HG02885 (cell line): ENCODE data around the gene PDRG1.

ENCODE experiments used
- ATAC-seq: cut with Tn5 transposase; IDR thresholded peaks from one replicate; pipeline ENCODE4 v1.9.1; 2021; ENCODE audit warnings: mild to moderate bottlenecking; ENCODE audit not compliant: unreplicated experiment, poor library complexity

Gene PDRG1

DNA sequence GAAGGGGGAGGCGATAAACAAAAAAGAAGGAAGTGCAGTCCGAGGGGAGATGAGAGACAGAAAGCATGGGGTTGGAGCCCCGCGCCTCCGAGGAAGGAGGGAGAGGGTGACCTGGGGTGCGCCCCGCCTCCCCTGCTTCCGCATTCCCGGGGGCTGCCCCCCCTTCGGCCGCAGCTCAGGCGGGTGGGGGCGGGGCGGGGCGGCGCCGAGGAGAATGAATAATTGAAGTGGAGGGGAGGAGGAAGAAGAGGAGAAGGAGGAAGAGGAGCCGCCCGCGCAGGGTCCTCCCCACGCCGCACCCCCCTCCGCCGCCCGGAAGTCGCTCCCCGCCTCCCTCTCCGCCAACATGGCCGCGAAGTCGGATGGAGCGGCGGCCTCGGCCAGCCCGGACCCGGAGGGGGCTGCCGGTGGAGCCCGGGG, 16.0 kb upstream of the PDRG1 start, which contains the start of gene XKR7:
Gene XKR7, plus strand, starts transcription at position 322 of the 420 bp plus-strand sequence. Its CDS starts 25 bp downstream, at position 347.
- ATAC-seq, result no peak

DNA sequence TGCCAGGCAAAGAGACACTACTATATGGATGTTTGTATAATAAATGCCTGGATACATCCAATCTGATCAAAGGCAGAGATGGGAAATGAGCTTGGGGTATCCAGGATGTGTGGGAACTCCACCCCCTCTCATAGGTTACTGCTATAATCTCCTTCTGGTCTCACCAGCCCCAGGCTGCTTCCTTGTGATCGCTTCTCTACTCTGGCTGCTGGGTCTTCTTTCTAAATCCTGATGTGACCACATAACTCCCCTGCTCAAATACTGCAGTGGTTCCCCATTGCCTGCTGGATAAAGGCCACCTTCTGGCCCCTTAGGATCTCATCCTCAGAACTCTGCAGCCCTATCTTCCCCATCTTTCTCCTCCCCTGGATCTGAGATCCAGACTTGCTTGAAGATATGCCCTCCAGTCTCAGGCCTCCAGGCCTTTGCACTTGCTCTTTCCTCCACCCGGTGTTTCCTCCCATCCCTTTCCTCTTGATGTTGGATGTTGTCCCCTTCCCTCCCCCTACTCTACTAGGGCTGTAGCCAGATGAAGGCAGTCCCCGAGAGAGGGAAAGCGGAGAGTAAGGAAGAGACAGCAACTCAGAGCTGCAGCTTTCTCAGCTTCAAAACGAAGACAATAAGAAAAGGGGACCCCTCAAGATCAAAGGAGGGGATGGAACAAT, 15.3 kb upstream of the PDRG1 start:
- ATAC-seq, result no peak

DNA sequence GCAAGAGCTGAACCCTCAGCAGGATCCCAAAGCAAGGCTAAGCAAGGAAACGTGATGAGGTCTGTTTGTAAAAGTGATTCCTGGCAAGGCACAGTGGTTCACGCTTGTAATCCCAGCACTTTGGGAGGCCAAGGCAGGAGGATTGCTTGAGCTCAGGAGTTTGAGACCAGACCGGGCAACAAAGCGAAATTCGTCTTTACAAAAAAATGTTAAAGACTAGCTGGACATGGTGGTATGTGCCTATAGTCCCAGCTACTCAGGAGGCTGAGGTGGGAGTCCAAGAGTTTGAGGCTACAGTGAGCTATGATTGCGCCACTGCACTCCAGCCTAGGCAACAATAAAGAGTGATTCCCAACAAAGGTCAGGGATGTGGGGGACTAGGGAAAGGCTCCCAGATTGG, 12.0 kb upstream of the PDRG1 start:
- no peak for ATAC-seq

DNA sequence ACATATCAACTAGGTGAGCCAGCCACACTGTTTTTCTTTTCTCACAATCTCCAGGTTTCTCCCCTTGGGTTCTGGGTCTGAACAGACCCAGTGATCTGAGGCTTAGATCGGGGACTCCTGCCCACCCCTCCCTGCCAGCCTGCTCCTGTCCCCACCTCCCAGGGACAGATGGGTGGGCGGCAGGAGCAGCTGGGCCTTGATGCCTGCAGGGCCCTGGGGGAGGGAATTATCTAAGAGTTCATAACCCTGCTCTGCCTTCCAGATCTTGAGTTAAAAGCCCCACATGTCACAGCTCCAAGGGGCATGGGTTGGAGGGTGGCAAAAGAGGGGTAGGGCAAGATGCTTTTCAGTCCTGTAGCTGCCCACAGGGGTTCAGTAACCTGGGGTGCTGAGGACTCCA, 10.9 kb upstream of the PDRG1 start:
- no peak for ATAC-seq

DNA sequence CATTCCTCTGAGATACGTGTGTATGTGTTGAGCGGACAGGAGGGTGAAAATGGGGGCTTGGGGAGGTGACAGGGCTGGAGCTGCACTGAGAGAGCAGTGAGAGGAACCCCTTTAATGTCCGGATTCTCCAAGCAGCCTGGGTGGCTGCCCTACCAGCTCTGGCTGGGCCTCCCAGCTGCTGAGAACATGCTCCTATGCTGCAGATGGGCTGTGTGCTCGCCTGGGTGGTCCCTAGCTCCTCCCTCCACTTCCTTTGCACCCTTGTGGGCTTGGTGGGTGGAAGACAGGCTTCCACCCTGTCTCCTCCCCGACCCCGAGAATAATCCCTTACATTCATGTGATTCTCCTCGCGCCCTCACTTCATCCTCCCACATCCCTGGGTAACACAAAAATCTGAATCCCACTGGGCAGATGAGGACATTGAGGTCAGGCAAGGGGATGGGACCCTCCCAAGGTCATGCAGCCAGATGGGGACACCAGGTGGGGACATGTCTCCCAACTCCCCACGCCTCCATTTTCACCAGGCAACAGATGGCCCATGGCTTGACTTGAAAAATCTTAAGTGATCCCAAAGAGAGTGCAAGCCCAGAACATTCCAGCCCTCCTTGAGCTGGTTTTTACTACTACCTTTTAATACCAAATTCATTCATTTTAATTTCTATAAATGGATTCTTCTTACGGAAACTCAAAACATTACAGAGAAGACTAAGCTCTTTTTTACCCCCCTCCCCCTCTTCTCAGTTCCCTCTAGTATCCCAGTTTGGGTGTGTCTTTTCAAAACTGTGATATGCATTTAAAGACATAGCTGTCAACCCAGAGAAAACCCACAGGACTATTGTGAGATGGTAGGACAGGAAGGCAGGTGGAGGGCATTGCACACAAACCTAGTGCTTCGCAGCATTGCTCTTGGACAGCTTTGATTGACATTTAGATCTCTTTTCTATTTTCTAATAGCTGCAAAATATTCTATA, 5.0 kb upstream of the PDRG1 start:
- no peak for ATAC-seq

DNA sequence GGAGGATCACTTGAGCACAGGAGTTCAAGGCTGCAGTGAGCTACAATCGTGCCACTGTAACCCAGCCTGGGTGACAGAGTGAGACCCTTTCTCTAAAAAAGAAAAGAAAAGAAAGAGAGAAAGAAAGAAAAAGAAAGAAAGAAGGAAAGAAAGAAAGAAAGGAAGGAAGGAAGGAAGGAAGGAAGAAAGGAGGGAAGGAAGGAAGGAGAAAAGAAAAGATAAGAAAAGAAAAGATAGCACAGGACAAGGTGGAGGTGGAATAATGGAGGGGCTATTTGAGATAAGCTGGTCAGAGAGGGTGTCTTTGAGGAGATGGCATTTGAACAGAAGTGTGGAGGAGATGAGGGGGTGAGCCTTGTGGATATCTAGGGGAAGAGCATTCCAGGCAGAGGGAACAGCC, 2.7 kb upstream of the PDRG1 start:
- no peak for ATAC-seq

DNA sequence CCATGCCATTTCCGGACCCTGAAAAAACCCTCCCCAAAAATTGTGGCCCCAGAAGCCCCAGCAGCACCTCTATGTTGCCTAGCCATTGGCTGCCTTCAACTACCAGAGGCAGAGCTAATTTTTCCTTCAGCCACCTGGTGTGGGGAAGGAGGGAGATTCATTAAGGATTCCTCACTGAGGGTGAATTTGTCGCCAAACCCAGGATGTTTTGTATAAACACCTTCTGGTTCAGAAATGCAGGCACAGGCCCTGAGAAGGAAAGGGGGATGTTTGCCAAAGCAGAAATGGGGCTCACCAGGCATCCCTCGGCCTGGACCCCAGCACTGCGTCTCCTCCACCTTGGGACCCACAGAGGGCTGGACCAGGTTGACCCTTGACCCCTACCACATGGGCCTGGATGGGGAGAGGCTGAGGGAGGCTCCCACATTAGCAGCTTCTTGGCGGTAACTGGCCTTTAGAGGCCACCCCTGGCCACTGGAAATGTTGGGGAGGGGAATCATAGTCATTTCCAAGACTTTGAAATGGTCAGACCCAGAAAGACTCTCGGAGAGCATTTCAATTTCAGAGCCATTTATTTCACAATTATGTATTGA, 1.8 kb upstream of the PDRG1 start:
- no peak for ATAC-seq

DNA sequence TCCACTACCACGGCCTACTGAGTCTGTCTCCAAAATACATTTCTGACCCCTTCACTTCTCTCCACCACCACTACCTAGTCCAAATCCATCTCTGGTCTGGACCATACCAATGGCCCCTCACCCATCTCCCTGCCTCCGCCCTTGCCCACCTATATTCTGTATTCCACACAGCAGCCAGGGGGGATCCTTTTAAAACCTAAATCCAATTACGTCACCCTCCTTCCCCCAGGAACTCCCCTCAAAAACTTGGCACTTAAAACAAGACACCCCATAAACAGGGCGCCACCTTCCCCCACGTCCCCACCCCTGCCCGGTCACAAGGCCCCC, 680 bp downstream of the PDRG1 start:
- no peak for ATAC-seq

DNA sequence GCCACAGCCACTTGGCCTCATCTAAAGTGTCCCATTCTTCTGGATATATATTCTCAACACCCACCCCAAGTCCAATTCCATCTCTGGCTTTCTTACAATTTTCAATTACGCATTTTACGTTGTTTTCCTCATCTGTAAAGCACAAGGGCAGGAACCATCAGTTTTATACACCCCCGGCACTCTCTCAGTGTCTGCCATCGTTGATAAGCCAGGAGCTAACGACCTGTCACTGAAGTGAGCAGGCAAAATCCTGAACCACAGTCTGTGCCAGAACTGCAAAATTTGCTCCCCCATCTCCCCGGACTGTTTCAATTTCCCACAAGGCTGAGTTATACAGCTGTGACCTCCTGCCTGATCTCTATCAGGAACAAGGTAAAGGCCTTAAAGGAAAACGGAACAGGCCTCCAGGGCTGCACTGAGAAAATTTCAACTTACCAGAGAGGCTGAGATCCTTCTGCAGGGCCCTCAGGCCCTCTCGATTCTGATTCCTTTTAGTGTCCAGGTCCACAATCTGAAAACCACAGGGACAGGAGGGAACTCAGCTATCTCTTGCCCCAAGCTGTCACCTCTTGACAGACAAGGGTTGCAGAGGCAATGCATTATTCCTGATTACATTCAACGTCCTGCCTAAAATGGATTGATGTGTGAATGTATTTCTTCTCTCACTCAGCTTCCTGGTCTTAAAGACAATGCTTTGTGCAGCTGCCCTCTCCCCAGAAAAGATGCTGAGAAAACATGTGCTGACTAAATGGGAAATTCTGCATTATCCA, 1.8 kb downstream of the PDRG1 start:
- no peak for ATAC-seq

DNA sequence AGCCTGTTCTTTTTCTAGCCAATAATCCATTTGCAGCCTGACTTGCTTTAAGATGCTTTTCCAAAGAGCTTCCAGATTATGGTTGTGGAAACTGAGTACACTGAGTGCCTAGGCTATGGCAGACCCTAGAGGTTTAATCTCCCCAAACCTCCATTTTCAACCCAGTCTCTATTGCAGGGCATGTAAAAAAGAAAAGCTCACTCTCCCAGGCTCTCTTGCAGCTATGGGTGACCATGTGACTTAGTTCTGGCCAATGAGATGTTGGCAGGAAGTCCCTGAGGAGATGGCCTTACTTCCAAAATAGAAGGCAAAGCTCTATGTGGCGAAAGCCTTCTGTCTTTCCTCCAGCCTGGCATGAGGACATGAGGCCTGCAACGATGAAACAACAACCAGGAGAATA, 3.8 kb downstream of the PDRG1 start:
- no peak for ATAC-seq

DNA sequence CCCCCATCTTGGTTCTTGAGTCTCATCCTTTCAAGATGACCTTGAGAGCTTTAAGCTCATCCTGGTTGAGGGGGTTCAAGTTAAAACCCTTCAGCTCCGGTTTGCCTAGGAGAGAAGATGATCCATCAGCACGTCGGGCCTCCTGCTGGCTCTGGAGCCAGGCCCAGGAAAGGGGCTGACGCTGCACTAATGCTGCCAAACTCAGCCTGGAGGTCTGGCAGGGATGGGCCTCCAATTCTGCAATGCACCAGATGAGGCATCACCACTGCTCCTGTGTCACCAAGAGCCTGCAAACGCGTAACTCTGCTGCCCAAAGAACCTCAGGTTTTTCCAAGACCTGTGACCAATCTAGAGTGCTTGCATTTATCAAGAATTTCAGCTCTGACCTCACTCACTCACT, 6.1 kb downstream of the PDRG1 start:
- ATAC-seq, result no peak

DNA sequence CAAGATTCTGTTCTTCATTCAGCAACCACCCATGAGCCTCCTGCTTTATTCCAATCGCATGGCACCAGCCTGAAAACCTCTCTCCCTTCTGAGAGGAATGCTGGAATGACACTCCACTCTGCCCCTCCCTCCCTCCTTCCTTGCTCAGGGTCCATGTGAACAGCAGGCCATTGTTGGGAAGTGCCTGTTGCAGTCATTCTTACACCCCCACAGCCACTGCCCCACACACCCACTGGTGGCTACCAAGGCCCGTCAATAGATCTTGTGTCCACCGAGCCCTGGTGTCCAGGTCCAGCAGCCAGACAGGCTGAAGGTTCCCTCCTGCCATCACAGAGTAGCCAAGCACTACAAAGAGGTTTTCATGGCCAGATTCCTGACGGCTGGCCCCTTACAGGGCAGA, 6.5 kb downstream of the PDRG1 start:
- no peak for ATAC-seq

DNA sequence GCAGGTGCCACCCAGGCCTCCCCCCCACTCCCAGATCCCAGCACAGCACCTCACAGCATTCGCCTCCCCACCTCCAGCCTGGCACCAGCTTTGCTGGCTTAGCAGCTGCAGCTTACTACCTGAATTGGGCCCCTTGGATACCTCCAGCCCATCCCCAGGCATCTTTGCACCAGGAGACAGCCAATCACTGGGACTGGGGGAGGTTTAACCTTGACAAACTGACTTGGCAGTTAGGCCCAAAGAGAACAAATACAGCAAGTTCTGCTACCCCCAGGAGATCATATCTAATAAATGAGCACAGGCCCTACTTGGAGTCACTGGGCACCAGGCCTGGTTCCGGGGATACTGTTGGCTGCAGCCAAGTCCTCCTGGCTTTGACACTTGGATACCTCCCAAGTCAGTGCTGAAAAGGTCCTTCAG, 8.8 kb downstream of the PDRG1 start:
- no peak for ATAC-seq

DNA sequence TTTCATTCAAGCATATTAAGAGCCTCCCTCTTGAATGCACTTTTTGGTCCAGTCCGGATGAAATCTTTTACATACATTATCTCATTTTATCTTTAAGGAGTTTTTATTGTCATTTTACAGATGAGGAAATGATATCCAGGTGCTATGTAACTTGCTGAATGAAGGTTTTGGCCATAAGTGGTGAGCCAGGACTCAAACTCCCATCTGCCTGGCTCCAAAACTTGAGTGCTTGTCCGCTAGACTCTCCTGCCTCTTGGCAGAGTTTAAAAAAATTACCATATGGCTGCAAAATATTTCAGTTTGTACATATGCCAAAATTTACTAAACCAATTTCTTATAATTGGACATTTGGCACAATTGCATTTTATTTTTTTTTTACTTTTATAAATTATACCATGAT, 12.2 kb downstream of the PDRG1 start:
- no peak for ATAC-seq

DNA sequence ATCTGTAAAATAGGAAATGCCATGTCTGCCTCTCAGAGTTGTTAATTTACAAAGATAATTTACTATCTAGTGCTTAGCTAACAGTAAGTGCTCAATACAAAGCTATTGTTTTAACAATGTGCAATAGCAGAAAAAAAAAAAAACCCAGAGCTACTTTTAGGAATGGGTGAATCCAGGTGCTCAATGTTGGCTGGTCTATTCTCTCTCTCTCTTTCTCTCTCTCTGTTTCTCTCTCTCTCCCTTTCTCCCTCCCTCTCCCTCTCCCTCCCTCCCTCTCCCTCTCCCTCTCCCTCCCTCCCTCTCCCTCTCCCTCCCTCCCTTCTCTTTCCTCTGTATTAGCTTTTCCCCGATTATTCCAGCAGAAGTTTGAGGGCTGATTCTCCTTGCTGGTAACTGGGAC, 14.0 kb downstream of the PDRG1 start:
- ATAC-seq, result no peak

DNA sequence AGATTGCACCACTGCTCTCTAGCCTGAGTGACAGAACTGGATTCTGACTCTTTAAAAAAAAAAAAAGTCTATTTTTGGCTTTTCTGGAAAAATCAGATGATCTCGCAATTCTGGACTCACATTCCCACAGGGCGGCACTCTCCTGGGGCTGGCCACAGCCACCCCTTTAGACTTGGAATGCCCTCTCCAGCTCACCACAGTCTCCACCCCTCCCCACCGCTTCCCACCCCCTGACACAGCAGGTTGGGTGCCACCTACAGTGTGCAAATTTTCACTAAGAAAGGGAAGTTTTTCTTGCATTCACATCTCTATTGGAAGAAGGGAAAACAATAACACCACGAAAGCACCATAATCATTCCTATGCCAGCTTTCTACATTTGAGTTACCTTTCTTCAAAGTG, 15.4 kb downstream of the PDRG1 start:
- ATAC-seq, result no peak

DNA sequence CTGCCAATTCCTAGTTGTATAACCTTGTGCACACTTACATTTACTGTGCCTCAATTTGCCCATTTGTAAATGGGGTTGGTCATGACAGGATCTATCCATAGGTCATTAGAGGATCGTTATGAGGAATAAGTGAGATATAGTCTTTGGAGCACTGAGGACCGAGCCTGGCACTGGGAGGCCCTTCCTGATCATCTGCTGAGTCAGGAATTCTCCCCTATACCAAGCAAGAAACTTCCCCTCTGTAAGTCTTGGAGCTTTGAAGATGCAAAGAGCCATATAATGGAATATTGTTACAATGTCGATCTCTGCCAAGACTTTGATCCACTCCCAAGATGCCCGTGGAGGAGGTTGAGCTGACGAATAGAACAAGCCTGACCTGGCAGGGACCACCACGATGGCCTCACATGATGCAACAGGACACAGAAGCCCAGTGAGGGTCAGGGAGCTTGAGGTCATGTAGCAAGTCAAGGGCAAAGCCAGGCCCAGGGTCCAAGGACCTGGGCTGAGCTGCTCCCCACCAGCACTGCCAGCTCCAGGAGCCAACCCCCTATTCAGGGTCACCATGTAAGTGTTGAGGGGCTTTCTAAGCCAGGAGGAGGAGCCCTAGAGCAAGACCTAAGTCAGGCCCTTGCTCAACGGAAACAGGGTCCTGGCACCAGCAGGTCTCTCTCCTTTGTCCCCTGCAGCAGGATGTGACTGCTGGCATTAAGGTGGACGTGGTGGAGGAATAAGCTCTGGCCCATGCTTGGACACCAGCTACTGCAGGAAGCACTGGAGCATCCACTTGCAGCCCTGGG, 16.7 kb downstream of the PDRG1 start:
- ATAC-seq, result no peak

DNA sequence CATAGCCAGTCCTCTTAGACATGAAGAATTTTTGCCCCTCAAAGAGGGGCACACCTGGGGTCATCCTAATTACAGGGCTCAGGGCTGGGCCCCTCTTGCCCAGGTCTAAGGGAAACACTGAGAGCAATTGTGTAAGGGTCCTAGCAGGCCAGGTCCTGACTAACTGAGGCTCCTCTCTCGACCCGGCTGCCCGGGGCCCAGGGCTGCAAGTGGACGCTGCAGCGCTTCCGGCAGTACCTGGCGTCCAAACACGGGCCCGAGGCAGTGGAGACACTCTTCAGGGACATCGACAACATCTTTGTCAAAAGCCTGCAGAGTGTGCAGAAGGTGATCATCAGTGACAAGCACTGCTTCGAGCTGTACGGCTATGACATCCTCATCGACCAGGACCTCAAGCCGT, 17.4 kb downstream of the PDRG1 start:
- no peak for ATAC-seq

DNA sequence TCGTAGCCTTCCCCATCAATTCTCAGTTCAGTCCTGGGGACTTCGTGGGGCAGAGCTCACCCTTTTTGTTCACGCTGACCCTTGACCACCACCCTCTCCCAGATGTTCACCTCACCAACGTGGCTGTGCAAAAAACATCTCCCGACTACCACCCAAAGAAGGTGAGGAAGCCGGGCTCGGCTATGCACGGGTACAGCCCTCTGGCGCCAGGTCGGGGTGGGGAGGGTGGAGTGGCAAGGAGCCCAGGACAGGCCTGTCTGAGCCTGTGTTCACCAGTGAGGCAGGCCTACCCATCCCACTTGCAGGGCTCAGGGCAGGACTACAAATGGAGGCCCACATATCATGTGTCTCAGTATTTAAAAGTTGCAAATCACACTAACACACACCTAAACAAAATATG, 18.1 kb downstream of the PDRG1 start:
- no peak for ATAC-seq

DNA sequence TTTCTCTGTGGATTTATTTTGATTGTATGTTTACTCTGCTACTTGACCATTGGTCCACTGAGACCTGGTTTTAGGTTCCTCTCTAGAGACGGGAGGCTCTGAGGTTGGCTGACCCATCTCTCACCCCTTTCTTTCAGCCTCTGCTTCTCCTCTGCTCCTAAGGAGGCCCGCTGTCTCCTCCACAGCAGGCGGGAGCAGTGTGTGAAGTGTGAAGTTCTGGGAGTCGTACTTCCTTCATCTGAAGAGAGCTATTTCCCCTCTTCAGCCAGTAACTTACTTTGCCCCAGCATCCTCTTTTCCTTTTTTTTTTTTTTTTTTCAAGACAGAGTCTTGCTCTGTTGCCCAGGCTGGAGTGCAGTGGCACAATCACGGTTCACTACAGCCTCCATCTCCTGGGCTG, 21.1 kb downstream of the PDRG1 start:
- no peak for ATAC-seq
